Measurements from ENCODE around the gene ST6GAL1.
A peak's percentile ranks its signal among the peaks of the same experiment; 100 is the strongest.

ST6GAL1 gene

DNA sequence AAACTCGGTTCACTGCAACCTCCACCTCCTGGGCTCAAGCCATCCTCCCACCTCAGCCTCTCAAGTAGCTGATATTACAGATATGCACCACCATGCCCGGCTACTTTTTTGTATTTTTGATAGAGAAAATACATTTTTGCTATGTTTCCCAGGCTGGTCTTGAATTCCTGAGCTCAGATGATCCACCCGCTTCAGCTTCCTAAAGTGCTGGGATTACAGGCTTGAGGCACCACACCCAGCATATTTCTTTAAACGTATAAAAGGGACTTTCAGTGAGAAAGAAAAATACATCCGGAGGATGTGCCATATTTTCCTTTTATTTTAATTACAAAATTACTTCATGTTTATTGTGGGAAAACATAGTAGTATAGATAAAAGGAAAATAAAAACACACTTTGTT is 153.8 kb downstream of the ST6GAL1 start:
- DNase-seq = no peak

DNA sequence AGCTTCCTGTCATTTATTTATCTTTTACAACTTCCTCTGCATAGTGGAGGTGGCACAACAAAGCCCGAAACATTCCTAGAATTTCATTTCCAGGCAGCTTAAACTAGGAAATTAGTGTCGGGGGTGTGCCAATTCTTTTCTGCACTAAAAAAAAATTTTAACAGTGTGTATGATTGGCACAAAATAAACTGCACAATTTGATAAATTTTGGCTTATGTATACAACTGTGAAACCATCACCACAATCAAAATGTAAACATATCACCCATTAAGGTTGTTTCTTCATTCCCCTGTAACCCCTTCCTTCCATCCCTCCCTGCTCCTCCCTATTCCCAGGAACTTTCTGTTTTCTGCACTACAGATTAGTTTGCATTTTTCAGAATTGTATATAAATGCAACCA is 154.3 kb downstream of the ST6GAL1 start:
- no peak for DNase-seq

DNA sequence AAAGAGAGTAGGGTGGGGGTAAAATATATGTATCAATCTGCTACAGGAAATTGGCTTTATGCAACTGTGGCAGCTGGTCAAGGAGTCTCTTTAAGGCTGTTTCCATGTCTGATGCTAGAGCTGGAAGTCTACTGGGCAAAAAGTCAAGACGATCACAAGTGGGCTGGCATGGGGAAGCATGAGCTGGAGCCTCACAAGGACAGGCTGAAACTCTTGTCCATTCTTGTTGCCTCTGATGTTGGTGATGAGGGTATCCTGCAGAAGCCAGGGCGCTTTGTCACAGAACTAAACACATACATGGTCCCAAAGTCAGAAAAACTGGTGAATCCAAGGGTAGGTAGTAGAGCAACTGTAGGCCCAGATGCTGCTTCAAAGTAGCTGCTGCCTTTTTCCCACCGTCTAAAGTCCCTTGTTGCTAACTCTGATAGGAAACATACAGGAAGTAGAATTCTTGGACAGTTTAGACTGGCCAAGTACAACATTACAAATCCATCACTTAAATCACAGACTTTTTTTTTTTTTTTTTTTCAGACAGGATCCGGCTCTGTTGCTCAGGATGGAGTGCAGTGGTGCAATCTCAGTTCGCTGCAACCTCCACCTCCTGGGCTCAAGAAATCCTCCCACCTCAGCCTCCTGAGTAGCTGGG is 154.8 kb downstream of the ST6GAL1 start:
- DNase-seq = no peak

DNA sequence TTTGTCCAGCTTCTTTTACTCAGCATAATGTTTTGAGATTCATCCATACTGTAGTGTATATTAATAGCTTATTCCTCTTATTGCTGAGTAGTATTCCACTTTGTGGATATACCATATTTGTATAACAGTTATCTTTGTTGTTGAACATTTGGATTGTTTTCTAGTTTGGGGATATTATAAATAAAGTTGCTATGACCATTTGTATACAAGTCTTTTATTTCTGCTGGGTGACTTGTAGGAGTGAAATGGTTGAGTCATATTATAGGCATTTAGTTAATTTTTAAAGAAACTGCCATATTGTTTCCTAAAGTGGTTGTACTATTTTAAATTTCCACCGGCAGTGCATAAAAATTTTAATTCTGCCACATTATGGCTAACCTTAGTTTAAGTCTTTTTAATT is 155.6 kb downstream of the ST6GAL1 start:
- no peak for DNase-seq

- DNase-seq = no peak
Observed at GRCh38 chr3:187086831-187087230, 156.5 kb downstream of the ST6GAL1 start.

DNA sequence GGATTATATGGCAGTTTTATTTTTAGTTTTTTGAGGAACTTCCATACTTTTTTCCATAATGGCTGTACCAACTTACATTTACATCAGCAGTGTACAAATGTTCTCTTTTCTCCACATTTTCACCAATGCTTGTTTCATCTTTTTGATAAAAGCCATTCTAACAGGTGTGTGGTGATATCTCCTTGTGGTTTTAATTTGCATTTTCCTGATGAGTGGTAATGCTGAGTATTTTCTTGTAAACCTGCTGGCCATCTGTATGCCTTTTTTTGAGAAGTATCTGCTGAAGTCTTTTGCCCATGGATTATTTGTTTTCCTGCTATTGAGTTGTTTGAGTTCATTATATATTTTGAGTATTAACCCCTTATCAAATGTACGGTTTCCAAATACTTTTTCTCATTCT is 158.4 kb downstream of the ST6GAL1 start:
- no peak for DNase-seq

DNA sequence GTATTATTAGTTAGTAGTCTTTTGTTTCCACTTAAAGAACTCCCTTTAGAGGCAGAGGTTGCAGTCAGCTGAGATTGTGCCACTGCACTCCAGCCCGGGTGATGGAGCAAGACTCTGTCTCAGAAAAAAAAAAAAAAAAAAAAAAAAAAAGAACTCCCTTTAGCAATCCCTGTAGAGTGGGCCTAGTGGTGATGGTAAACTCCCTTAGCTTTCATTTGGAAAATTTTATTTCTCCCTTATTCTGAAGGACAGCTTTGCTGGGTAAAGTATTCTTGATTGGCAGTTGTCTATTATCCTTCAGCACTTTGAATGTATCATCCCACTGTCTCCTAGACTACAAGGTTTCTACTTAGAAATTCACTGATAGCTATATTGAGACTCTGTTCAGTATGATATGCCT is 163.0 kb downstream of the ST6GAL1 start:
- no peak for DNase-seq

DNA sequence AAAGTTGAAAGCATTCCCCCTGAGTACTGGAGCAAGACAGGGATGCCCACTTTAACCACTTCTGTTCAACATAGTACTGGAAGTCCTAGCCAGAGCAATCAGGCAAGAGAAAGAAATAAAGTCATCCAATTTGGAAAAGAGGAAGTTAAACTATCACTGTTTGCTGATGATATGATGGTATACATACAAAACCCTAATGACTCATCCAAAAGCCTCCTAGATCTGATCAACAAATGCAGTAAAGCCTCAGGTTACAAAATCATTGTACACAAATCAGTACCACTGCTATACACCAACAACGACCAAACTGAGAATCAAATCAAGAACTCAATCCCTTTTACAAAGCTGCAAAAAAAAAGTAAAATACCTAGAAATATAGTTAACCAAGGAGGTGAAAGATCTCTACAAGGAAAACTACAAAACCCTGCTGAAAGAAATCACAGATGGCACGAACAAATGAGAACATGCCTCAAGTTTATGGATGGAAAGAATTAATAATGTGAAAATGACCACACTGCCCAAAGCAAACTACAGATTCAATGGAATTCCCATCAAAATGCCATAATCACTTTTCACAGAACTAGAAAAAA is 168.7 kb downstream of the ST6GAL1 start:
- peak; percentile 25 for DNase-seq

DNA sequence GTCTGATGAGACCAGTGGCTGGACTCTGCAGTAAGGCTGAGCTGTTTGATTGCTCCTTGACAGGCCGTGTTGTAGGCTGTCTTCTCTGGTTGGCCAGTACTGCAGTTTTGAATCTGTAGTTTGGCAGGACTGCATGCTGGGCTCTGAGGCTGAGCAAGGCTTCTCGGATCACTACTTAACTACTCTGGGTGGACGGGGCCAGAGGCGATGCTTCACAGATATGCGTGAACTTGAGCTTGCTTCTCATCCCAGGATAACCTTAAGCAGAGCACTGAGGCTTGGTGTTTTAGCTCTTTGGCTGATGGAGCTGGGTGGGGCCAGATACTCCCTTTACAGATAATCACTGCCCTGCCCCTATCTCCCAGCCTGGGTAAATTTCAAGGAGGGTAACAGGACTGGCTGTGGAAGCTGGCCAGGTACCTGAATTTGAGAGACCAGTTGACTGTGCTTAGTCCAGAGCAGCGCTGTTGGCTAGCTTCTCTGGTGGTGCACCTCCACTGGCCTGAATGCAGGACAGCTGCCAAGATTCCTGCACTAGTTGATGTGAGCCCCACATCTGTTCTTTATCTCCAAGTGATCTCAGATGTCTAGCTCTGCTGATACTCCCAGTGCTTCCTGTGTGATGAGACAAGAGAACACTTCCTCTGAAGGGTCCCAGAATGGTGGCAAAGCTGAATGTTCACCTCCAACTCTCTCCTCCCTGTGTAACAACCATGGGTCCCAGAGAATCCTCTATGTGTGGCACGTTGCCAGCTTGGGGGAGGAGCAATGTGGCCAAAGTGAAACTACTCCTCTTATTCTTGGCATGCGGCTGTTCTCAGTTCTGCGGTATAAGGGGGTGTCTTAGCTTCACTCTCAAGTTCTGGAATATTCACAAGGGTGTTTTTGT is 171.1 kb downstream of the ST6GAL1 start:
- peak; percentile 36 for DNase-seq

DNA sequence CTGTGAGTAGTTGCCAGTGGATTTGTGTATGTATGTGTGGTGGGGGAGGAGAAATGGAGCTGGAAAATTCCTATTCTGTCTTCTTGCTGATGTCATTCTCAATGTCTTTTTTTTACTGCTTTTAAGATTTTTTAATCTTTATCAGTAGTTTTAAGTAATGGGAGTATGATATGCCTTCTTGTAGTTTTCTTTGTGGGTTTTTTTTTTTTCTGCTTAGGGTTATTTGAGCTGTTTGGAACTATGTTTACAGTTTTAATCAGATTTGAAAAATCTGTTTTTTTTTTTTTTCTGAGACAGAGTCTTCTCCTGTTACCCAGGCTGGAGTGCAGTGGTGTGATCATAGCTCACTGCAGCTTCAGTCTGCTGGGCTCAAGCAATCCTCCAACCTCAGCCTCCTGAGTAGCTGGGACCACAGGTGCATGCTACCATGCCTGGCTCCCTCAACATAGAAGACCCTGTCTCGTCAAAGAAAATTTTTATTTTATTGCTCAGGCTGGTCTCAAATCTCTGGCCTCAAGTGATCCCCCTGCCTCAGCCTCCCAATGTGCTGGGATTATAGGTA is 171.8 kb downstream of the ST6GAL1 start:
- no peak for DNase-seq

DNA sequence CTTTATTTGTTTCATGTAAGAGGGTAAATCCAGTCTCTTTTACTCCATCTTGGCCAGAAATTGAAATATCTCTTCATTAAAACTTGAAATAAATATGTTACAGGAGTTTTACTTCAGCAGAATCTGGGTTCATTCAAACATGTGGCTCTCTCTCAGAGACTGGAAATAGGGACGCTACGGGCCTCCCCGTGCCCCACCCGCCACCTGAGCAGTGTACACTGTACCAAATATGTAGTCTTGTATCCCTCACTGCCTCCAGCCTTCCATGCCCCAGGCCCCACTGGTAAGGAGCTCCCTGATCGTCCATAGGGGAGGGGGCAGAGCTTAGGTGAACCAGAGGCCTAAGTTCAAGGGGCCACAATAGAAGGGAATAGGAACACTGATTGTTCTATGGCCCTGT is 172.9 kb downstream of the ST6GAL1 start:
- no peak for DNase-seq

GRCh38 chr3:187104342-187104741 is 174.0 kb downstream of the ST6GAL1 start:
- DNase-seq = no peak

DNA sequence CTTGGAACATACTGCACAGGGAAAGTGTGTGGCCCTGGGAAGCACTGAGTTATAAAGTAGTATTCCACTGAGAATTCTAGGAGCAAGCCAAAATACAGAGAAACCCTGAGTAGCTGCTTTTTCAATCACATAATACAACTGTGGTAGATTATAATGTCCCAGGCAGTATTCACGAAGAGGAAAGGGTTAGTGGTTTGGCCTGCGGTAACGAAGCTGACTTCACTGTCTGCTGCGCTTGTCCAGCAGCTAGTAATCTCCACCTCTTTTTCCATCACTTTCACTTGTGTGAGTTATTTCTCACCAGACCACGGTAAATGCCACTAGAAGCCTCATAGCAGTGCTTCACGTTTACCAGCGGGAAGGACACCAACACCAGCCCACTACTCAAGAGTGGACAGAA is 174.6 kb downstream of the ST6GAL1 start:
- DNase-seq = no peak

DNA sequence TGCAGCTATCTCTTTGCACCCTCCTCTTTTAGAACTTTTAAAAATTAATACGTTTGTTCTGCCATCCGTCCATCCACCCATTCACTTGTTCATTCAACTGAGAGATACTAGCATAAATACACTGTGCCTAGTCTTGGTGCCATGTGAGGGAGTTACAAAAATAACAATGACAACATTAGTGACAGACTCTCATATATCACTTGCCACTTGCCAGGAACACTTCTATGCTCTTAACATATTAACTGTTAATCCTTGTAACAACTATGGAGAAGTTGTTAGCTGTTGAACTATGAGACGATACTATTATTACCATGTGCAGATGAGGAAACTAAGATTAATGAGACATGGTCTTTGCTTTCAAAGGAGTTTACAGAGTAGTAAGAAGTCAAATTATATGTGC is 175.4 kb downstream of the ST6GAL1 start:
- no peak for DNase-seq

DNA sequence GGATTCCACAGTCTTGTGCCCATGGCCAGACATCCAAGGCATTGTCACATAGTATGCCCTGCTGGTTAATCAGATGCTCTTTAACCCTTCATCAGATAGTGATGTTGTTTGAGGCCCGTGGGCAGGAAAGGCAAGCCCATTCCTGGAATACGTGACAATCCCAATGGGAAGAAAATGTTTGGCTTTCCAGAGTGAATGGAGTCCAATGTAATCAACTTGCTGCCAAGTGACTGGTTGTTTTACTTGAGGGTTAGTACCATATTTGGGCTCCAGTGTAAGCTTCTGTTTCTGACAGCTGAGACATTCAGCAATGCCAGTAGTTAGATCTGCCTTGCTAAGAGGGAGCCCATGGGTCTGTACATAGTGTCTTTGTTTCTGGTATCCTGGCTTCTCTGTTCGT is 177.7 kb downstream of the ST6GAL1 start:
- no peak for DNase-seq

GRCh38 chr3:187110156-187110555 is 179.8 kb downstream of the ST6GAL1 start:
- no peak for DNase-seq

- peak; percentile 36 for DNase-seq
Observed at GRCh38 chr3:187112934-187113793, 182.8 kb downstream of the ST6GAL1 start.

- DNase-seq = no peak
Observed at GRCh38 chr3:187114511-187114910, 184.2 kb downstream of the ST6GAL1 start.

DNA sequence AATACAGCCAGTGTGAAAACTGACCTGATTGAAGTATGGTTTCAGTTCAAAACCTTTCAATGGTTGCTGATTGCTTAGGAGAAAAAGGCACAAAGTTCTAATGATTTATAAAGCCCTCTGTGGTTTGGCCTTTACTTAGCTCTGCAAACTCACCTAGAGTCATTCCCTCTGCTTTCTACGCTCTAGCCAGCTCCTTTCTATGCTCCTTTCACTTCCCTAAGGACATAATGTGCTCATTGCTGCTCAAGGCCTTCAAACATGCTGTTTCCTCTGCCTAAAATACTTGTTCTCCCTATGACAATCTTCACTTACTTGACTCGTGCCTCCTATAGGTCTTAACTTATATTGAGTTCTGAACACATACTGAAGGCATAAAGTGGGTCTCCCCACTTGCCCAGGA is 190.0 kb downstream of the ST6GAL1 start:
- DNase-seq = no peak

GRCh38 chr3:187122261-187122660 is 191.9 kb downstream of the ST6GAL1 start:
- DNase-seq = no peak

- DNase-seq = no peak
Observed at GRCh38 chr3:187125319-187126031, 195.1 kb downstream of the ST6GAL1 start.
